SH-SY5Y (cell line): ENCODE results near the gene REST.

Experiments used
- GATA2 ChIP-seq: IDR thresholded peaks from 2 replicates; pipeline ENCODE4 v1.6.1; 2011; ENCODE audit warnings: mild to moderate bottlenecking, low read depth, low read length
- GATA3 ChIP-seq: IDR thresholded peaks from 2 replicates; pipeline ENCODE4 v1.6.1; 2011; ENCODE audit warnings: low read depth, mild to moderate bottlenecking, low read length, moderate library complexity

GRCh38 chr4:56986952-56987351 lies 79.3 kb downstream of the REST start:
- no peak for TF ChIP-seq GATA2
- no peak for TF ChIP-seq GATA3
